ENCODE measurements around the gene NLRC5. TPM values are rescaled to one million over a fixed set of nuclear protein-coding genes. Genes with fewer than 3 reads are reported as not detected.

The NLRC5 gene
- total RNA-seq, 1 donor from 2014 or later: 1.7 TPM

DNA sequence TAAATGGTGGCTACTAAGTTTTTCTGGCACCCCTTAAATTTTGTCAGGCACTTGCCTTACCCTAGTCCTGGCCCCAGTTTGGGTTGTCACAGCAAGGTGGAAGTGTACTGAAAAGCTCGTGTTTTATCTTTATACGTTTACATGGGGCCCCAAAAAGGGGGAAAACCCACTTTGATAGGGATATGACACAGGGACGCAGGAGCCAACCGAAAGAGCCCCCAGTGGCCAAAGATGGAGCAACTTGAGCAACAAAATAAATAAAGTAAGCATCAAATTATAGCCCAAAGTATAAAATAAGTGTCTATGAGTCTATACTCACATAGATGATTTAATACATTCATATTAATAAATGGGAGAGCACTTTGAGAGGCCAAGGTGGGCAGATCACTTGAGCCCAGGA is 32.6 kb upstream of the NLRC5 start:
- no peak for DNase-seq (ENCODE audit: extremely low spot score, unreplicated experiment)
- no peak overlapping the region for H3K27ac Mint-ChIP-seq
- no peaks in the 10 kb centered on the region for H3K27me3 Mint-ChIP-seq
- TF ChIP-seq, protein P1, sequence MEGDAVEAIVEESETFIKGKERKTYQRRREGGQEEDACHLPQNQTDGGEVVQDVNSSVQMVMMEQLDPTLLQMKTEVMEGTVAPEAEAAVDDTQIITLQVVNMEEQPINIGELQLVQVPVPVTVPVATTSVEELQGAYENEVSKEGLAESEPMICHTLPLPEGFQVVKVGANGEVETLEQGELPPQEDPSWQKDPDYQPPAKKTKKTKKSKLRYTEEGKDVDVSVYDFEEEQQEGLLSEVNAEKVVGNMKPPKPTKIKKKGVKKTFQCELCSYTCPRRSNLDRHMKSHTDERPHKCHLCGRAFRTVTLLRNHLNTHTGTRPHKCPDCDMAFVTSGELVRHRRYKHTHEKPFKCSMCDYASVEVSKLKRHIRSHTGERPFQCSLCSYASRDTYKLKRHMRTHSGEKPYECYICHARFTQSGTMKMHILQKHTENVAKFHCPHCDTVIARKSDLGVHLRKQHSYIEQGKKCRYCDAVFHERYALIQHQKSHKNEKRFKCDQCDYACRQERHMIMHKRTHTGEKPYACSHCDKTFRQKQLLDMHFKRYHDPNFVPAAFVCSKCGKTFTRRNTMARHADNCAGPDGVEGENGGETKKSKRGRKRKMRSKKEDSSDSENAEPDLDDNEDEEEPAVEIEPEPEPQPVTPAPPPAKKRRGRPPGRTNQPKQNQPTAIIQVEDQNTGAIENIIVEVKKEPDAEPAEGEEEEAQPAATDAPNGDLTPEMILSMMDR (conservative IDR thresholded peaks at IDR 0.05): peak; percentile 45
- no peaks in the 10 kb centered on the region for H3K4me1 Mint-ChIP-seq (ENCODE audit: unreplicated experiment)
- no peaks in the 10 kb centered on the region for H3K9me3 Mint-ChIP-seq
- H3K4me3 Mint-ChIP-seq: no peak overlapping the region
- no peaks in the 10 kb centered on the region for H3K36me3 Mint-ChIP-seq

GRCh38 chr16:56960681-56961281 is 28.6 kb upstream of the NLRC5 start:
- H3K9me3 Mint-ChIP-seq: no peaks in the 10 kb centered on the region
- H3K27ac Mint-ChIP-seq: no peak overlapping the region

DNA sequence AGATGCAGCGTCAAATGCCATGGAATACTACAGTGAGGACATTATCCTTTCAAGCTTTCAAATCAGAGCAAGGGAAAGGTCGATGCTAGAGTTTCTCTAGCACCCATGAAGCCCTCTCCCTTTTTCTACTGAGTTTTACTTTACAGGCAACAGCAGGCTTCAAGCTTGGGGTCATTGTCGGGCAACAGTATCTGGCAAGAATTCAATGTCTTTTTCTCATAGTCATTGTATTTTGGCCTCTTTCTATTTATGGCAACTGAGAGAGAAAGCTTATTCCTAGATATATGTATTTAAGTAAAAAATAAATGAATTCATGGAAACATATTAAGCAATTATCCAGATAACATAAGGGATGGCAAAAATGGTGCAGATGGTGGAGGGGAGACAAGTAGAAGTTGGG is 28.0 kb upstream of the NLRC5 start:
- Mint-ChIP-seq H3K4me3 (no peak overlapping the region), H3K36me3 (no peaks in the 10 kb centered on the region), H3K27me3 (no peaks in the 10 kb centered on the region), H3K4me1 (ENCODE audit: unreplicated experiment) (no peaks in the 10 kb centered on the region), H3K27ac (no peak overlapping the region), H3K9me3 (no peaks in the 10 kb centered on the region)
- TF ChIP-seq, protein P1 (conservative IDR thresholded peaks at IDR 0.05): no peak
- no peak for DNase-seq (ENCODE audit: extremely low spot score, unreplicated experiment)

More at GRCh38 chr16:56960681-56961281, 28.6 kb upstream of the NLRC5 start:
- TF ChIP-seq, protein P1 (conservative IDR thresholded peaks at IDR 0.05): no peak
- Mint-ChIP-seq H3K4me1 (ENCODE audit: unreplicated experiment) (no peaks in the 10 kb centered on the region), H3K36me3 (no peaks in the 10 kb centered on the region), H3K4me3 (no peak overlapping the region), H3K27me3 (no peaks in the 10 kb centered on the region)
- DNase-seq (ENCODE audit: extremely low spot score, unreplicated experiment): no peak

GRCh38 chr16:56961851-56962281 is 27.5 kb upstream of the NLRC5 start, which contains the start of gene CETP:
TSS of gene CETP (plus strand) at chr16:56961950. CDS start at chr16:56961980, 30 bp downstream.
- TF ChIP-seq, protein P1 (conservative IDR thresholded peaks at IDR 0.05): no peak
- H3K27ac Mint-ChIP-seq: no peak within 1 kb of the TSS
- DNase-seq (ENCODE audit: extremely low spot score, unreplicated experiment): no peak
- no peak within 1 kb of the TSS for H3K4me3 Mint-ChIP-seq
- no peaks in the 10 kb centered on the region for H3K9me3 Mint-ChIP-seq
- no peaks in the 10 kb centered on the region for H3K4me1 Mint-ChIP-seq (ENCODE audit: unreplicated experiment)
- H3K36me3 Mint-ChIP-seq: no peaks in the 10 kb centered on the region
- H3K27me3 Mint-ChIP-seq: no peaks in the 10 kb centered on the region

DNA sequence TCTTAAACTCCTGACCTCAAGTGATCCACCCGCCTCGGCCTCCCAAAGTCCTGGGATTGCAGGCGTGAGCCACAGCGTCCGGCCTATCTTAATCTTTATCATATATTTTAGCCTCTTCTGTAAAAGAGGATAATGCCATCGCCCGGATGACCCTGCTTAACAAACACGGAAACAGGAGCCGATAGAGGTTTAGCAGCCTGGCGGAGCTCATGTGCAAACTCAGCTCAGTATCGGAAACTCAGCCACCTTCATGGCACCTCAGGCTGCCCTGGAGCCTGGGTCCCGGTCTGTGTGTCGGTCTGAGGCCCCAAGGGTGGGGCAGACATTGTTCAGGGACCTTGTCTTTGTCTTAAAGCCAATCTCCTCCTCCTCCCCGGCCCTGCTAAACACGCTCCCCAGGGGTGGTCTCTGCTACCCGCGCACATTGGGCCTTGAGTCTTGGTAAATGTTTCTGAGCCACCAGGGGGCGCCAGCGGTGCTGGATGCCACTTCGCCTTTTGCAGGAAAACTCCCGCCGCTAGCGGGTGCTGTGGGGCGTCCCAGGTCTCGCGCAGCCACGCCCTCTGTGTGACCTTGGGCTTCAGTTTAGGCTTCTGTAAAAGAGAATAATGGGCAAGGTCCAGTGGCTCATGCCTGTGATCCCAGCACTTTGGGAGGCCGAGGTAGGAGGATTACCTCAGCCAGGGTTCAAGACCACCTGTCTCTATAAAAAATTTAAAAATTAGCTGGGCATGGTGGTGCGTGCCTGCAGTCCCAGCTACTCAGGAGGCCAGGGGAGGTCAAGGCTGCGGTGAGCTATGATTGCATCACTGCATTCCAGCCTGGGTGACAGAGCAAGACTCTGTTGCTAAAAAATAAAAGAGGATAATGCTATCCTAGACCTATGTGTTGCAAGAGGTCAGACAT is 24.9 kb upstream of the NLRC5 start:
- Mint-ChIP-seq H3K9me3 (no peaks in the 10 kb centered on the region), H3K27me3 (no peaks in the 10 kb centered on the region), H3K27ac (no peak overlapping the region), H3K4me3 (no peak overlapping the region), H3K36me3 (no peaks in the 10 kb centered on the region), H3K4me1 (ENCODE audit: unreplicated experiment) (no peaks in the 10 kb centered on the region)
- TF ChIP-seq, protein P1 (conservative IDR thresholded peaks at IDR 0.05): peak; percentile 95
- DNase-seq (ENCODE audit: extremely low spot score, unreplicated experiment): peak; percentile 82
